HG03571 (cell line): ENCODE results near the gene U2AF2.

ENCODE experiments used
- ATAC-seq: cut with Tn5 transposase; IDR thresholded peaks from one replicate; pipeline ENCODE4 v1.9.1; 2021; ENCODE audit not compliant: unreplicated experiment

Gene U2AF2

DNA sequence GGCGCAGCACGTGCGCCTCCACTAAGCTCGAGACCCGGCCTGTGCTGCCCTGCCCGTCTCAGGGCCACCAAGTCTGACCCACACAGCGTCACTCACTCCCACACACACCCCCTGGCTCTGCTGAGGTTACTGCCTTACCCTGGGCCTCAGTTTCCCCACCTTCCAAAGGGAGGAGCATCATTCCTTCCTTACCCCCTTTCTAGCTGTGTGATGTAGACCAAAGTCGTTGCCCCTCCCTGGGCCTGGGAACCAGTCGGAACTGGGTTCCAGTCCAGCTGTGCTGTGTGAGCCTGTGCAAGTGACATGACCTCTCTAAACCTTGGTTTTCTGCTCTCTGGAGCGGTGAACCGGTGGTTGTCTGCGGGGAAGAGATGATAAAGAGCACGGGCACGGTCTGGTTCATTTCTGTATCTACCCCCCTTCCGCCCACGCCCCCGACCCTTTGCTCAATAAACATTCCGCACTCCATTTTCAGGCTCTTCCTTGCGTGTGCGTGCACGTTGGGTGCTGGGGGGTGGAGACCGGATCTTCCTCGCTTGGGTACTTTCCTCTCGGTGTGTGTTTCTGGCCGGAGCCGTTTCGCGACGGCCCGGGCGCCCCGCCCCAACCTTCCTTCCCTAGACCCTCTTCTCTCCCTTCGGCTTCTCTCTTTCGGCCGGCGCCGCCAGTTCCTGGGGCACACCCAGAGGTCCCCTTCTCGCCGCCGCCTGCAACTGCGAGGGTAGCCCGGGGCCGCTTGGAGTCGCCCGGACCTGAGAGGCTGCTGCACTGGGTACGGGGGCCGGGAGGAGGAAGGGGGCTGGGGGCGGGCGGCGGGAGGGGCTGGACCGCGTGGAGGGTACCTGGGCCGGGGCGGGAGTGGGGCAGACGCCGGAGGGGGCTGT, 11.6 kb upstream of the U2AF2 start, which contains the start of gene ZNF581:
TSS of gene ZNF581 (plus strand) at position 647 of the 884 bp plus-strand sequence. CDS start 923 bp downstream, outside the sequence.
- peak; percentile 31 for ATAC-seq

DNA sequence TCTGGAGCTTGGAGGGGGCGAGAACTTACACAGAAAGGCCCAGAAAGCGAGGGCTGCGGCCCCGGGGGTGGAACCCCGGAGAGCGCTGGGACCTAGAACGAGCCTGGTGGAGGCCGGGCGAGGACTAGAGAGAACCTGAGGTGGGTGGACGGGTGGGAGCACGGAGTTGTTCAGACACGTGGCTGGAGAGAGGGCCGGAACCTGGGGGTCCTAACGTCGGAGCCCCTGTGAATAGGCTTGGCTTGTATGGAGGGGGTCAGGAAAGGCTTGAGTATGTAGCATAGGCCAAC, 11.0 kb upstream of the U2AF2 start:
- no peak for ATAC-seq

DNA sequence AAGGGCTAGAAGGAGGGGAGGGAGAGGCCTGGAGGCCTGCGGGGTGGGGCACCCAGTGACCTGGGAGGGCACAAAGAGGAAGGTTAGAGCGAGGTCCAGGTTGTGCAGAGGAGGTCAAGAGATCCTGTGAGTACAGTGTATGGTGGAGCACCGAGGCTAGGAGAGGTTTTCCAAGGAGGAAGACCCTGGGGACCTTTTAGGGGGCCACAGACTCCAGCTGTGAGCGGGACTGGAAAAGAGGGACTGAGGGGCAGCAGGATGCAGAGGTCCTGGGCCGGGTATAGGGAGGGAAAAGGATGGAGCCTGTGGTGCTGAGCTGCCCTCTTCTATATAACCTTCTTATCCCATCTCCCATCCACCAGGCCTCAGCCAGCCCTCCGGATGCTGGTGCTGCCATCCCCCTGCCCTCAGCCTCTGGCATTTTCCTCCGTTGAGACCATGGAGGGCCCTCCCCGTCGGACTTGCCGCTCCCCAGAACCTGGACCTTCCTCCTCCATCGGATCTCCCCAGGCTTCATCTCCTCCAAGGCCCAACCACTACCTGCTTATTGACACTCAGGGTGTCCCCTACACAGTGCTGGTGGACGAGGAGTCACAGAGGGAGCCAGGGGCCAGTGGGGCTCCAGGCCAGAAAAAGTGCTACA, 10.5 kb upstream of the U2AF2 start:
- no peak for ATAC-seq

DNA sequence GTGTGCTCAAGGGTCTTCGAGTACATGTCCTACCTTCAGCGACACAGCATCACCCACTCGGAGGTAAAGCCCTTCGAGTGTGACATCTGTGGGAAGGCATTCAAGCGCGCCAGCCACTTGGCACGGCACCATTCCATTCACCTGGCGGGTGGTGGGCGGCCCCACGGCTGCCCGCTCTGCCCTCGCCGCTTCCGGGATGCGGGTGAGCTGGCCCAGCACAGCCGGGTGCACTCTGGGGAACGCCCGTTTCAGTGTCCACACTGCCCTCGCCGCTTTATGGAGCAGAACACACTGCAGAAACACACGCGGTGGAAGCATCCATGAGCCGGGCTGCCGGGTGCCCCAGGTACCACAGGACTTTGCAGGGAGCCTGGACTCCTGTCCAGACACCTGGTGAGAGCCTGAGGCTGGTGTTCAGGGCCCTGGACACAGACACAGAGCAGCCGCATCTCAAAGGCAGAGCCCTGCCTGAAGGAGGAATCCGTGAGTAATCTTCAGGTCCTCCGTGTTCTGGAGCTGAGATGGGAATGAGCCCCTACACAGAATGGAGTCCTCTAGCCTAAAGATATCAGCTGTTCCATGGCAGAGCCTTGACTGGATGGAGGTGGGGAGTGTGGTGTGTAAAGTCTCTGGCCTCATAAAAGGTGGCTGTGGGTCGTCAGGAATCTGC, 9.9 kb upstream of the U2AF2 start:
- ATAC-seq, result no peak

DNA sequence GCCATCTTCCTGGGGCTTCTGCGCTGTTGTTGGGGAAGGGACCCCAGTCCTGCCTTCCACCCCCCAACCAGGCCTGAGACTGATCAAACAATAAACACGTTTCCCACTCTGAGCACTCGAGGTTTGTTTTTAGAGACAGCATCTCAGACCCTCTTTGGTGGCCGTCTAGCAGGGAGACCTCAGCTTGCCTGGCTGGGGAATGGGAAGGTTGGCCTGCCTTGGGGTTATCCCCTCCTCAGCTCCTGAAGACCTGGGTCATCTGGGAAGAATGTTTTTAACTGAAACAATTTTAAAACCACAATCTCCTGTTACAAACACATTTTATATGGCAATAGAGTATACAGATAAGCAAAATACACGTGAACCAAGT, 9.3 kb upstream of the U2AF2 start:
- no peak for ATAC-seq

DNA sequence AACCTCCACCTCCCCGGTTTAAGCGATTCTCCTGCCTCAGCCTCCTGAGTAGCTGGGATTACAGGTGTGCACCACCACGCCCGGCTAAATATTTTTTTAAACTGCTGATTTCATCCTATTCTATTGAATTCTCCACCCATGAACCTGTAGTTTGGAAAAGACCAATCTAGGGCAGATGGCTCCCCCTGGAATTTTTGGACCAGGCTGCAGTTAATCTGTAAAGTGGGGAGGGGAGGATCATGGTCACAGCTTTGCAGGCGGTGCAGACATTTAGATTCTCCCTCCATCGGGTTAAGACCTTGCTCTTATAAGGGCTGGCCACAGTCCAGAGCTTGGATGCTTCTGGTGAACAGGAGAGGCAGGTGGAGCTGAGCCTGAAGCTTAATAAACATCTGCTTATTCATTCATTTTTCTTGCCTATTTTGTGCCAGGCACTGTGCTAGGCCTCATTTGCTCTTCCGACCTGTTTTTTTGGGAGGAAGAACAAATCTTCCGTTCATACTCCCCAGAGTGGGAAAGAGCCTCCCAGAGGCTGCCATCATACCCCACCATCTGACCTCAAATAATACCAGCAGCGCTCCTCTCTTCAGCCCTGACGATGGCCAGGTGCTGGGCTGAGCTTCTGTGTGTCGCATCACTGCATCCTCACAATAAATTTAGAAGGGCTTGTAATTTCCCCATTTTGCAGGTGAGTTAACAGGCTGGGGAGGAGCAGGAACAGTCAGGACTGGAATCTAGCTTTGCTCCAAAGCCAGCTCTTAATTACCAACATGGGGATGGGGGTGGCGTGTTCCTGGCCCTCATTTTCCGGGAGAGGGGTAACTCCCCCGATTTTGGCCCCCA, 7.7 kb upstream of the U2AF2 start:
- no peak for ATAC-seq

DNA sequence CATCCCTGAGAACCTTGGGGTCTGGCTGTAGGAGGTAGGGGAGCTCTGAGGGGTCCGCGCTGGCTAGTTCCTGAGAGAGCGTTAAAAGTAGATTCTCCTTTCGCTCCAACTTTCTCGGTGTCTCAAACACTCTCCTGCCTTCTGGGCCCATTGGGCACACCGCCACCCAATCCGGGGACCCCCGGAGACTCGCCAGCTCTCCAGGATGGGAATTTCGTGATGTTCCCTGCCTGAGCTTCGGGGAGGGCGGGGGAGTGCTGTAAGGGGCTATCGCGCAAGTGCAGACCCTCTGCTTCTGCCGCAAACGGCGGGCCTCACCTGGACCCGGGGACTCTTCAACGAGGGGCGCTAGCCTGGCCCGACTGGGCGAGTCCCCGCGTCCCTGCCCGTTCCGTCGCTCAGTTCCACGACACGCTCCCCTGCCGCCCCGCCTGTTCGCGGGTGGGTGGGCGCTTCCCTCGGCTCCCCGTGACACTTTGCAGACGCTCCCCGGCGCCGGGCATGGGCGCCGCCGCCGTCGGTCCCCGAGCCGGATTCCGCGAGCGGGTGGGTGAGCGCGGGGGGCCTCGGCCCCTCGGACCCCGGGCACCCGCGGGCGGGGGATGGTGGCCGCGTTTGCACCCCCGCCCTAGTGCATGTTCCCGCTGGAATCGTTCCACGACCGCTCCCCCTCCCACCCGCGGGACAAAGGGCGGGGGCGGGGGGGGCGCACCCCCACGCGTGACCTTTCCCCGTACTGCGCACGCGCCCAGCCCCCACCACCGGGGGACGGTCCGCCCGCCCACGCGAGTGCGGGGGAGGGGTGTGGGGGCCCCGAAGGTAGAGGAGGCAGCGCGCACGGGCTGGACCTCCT, 6.9 kb upstream of the U2AF2 start, which contains the start of gene CCDC106:
TSS of gene CCDC106 (plus strand) at position 481 of the 853 bp plus-strand sequence. CDS start 835 bp downstream, outside the sequence.
- ATAC-seq, result no peak

DNA sequence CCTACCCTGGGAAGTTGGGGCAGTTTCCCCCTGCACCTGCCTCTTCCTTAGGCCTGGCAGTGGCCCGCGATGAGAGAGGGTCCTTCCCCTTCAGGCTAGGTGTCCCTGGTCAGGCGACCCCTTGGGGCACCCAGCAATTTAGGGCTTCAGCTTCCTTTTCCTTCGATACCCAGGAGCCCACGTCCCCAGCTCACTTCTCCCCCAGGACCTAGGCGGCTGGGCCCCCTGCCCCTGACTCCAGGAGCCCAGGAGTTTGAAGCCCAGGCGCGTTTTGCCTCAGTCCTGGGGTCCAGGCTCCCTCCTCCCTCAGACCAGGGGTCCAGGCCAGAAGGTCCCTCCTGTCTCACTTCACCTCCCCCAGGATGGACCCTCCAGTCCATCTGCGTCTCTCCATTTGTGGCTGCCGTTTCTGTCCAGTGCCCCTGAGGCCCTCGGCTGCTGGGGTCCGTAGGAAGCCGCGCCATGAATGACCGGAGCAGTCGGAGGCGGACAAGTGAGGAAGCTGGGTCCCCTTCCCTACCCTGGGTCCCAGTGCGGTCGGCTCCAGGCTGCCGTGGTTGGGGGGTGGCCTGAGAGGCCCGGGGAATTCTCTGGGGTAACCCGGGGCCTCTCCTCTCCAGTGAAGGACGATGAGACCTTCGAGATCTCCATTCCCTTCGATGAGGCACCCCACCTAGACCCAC, 6.1 kb upstream of the U2AF2 start:
- no peak for ATAC-seq

DNA sequence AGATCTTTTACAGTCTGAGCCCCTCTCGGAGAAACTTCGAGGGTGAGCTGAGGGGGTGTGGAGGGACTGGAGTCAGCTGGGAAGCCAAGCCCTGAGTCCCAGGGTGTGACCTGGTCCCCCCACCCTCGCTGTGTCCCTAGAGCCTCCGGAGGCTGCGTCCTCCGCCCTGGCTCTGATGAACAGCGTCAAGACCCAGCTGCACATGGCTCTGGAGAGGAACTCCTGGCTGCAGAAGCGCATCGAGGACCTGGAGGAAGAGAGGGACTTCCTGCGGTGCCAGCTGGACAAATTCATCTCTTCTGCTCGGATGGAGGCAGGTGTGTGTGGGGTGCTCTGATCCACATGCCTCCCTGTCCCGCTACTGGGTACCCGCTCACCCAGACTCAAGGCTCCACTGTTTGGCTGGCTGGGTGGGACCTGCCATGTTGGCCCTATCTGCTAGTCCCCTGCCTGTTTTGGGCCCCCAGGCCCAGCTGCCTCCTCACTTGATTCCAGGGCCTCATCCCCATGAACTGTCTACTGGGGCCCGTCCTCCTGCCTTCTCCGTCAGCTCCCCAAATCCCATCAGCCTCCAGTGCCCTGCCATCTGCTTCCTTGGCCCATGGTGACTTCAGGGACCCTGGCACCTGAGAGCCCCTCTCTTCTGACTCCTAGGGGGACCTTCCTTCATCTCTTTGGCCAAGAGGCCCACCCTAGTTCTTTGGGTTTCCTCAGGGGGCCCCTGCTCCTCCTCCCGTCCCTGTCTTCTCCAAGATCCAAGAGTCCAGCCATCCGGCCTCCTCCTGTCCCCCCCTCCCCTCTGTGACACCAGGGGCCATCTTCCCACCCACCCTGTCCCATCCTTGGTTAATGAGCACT, 5.3 kb upstream of the U2AF2 start:
- no peak for ATAC-seq

DNA sequence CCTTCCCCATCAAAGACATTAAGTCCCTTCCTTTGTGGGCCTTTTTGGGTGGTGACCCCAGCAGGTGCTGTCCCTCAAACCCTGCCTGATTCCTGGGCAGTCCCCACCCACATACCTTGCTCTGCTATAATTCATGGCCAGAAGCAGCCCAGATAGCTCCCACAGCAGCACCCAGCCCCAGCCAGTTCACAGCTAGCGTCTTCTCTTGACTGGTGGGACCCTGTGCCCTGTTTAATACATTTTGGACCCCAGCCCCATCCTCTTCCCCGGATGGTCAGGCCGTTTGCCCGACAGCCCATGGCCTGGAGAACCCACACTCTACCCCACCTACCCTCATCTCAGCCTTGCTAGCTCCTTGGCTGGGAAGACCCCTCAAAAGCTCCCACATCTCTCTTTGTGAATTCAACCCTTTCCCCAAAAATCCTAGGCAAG, 4.7 kb upstream of the U2AF2 start:
- ATAC-seq, result no peak

DNA sequence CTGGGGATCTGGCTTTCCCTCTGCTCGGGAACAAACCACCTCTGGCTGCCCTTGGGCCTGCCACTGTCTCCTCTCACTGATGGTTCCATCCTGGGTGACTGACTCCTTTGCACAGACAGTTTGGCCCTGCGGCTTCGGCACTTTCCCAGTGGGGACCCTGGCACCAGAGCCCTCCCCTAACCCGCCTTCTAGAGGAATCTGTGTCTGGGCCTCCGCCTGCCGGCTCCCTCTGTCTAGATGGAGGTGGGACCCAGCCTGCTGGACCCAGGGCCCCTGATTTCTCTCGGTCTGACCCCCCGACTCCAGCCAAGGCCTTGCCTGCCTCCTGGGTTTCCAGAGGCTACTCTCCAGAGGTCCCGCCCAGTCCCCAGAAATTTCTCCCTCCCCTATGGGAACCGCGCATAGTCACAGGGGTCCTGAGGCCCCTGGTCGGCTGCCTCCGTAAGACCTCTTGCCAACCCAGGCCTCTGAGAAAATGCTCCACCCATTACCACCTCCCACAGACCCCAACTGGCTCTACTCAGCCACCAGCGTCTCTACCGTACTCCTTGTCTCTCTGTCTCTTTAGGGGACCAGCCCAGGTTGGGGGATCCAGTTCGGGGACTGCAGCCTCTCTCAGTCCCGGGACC, 4.1 kb upstream of the U2AF2 start:
- ATAC-seq, result no peak

DNA sequence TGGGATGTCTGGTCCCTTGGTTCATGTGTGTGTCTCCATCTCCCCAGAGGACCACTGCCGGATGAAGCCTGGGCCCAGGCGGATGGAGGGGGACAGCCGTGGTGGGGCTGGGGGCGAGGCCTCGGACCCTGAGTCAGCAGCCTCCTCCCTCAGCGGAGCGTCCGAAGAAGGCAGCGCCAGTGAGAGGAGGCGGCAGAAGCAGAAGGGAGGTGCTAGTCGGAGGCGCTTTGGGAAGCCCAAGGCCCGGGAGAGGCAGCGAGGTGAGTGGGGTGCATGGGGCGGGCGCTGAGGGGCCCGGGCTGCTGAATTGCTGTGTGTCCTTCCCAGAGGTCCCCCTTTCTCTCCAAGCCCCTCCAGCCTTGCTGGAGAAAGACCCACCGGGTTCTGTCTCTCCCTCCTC, 3.6 kb upstream of the U2AF2 start:
- no peak for ATAC-seq

DNA sequence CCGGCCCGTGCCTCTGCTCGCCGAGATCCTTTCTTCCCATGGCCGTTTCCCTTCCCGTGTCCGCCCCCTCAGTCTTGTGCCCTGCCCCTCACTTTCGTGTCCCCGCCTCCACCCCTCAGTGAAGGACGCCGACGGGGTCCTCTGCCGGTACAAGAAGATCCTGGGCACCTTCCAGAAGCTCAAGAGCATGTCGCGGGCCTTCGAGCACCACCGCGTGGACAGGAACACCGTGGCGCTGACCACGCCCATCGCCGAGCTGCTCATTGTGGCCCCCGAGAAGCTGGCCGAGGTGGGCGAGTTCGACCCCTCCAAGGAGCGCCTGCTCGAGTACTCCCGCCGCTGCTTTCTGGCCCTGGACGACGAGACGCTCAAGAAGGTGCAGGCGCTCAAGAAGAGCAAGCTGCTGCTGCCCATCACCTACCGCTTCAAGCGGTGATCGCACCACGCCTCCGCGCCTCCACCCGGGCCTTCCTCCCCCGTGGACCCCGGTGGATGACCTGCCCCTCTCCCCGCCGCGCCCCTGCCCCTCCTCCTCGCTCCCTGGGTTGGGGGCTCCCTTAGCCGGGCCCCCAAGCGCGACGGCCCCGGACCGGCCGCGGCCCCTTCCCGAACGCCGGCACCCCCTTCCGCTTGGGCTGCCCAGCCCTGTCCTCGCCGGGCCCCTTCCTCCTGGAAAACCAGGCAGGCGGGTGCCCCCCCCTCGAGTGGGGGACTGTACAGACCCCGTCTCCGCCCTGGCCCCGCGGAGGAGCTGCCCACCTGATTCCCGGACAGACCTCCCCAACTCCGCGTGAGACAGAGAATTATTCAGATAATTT, 2.3 kb upstream of the U2AF2 start:
- ATAC-seq, result no peak

DNA sequence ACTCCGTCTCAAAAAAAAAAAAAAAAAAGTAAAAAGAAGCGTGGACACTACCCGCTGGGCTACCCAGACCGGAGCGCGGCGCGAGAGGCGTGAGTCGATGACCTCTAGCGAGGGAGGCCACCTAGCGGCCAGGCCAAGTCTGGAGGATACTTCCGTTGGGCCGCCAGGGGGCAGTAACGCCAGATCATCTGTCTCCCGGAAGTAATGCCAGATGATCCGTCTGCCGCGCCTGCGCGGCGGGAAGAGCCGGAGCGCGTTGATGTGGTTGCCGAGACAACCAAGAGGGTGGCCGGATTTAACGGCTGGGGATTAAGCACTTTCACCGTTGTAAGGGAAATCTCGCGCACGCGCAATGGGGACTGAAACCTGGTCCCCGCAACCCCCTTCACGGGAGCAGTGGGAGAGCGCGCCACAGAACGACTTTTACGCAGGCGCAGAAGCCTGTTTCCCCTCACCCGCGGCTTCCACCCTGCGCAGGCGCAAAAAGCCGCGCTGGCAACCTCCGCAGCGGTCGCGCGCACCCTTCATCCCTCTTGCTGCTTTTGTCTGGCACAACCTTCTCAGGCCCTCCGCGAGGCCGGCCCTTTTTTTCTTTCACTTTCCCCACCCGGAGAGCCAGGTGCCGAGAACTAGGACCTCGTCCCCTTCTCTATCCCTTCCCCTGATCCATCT, 1.0 kb upstream of the U2AF2 start:
- peak; percentile 35 for ATAC-seq

DNA sequence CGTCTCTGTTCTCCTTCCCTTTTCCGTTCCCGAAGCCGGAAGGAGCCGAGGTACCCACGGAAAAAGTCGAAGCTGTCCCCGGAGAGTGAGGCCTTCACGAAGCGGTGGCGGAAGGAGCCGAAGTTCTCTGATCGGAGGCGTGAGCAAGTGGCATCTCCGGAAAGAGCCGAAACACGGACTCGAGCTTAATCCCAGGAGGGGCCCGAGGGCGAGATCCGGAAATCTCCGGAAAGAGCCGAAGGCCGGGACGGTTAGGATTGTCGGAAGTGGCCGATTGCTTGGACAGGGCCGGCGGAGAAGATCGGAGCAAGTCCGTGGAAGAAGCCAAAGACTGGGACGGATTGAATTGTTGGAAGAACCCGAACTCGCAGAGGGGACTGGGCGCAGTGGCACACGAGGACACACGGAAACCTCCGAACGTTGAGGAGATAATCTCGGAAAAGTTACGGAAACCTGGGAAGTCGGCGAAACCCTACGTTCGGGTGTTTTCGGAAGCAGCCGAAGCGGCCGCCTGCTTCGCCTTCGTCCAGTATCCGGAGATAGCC, 440 bp upstream of the U2AF2 start:
- peak; percentile 56 for ATAC-seq

DNA sequence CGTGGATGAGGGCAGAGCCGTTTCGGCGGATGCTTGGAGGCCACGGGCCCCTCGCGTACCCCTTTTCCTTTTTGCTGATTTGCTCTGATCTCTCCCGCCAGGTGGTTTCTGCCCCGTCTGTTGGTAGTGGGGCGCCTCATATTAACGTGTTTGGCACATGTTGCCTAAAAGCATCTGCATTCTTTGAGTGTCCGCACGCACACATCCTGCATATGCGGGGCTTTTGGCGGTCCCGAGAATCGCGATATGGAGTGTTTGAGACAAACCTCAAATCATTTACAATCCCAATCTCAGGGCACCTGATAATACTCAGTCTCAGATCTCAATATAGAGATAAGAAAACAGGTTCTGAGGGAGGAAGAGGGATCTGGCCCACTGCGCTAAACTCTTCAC, 809 bp downstream of the U2AF2 start:
- no peak for ATAC-seq
